ENCODE measurements around the gene PFKFB3. TPM values are rescaled to one million over a fixed set of nuclear protein-coding genes. Genes with fewer than 3 reads are reported as not detected.
"Not testable (repeated sequence)": the region's sequence is repeated elsewhere in the genome, so short reads cannot be mapped to it uniquely, and the experiment has no call there.

The PFKFB3 gene
- polyA plus RNA-seq, 1 experiment = 24.3 TPM

GRCh38 chr10:6244510-6244909, 41.8 kb downstream of the PFKFB3 start:
- H3K27ac ChIP-seq (ENCODE audit: low read depth, low read length) = no peak overlapping the region
- no peak overlapping the region for H3K4me3 ChIP-seq (ENCODE audit: low read depth, low read length)
- ChIA-PET POLR2A (interaction anchor here (1.1 kb wide), 2 partner anchors 42 to 158 kb away, joined by 3 to 5 read pairs; partner anchors contain the start of gene PFKFB3), CTCF (interaction anchor here (0.8 to 2.2 kb wide), 4 partner anchors 19 to 157 kb away, joined by 3 to 15 read pairs (median 4); no protein-coding TSS in a partner anchor)
- TF ChIP-seq, protein P1, sequence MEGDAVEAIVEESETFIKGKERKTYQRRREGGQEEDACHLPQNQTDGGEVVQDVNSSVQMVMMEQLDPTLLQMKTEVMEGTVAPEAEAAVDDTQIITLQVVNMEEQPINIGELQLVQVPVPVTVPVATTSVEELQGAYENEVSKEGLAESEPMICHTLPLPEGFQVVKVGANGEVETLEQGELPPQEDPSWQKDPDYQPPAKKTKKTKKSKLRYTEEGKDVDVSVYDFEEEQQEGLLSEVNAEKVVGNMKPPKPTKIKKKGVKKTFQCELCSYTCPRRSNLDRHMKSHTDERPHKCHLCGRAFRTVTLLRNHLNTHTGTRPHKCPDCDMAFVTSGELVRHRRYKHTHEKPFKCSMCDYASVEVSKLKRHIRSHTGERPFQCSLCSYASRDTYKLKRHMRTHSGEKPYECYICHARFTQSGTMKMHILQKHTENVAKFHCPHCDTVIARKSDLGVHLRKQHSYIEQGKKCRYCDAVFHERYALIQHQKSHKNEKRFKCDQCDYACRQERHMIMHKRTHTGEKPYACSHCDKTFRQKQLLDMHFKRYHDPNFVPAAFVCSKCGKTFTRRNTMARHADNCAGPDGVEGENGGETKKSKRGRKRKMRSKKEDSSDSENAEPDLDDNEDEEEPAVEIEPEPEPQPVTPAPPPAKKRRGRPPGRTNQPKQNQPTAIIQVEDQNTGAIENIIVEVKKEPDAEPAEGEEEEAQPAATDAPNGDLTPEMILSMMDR (IDR thresholded peaks at IDR 0.05; ENCODE audit: low read depth, low read length) = no peak
- no peaks in the 10 kb centered on the region for H3K9me3 ChIP-seq (ENCODE audit: control insufficient read depth, insufficient read depth, low read length)
- no peak for DNase-seq (ENCODE audit: low read depth, low spot score)
- no peaks in the 10 kb centered on the region for H3K27me3 ChIP-seq (ENCODE audit: control insufficient read depth, insufficient read depth, low read length)

DNA sequence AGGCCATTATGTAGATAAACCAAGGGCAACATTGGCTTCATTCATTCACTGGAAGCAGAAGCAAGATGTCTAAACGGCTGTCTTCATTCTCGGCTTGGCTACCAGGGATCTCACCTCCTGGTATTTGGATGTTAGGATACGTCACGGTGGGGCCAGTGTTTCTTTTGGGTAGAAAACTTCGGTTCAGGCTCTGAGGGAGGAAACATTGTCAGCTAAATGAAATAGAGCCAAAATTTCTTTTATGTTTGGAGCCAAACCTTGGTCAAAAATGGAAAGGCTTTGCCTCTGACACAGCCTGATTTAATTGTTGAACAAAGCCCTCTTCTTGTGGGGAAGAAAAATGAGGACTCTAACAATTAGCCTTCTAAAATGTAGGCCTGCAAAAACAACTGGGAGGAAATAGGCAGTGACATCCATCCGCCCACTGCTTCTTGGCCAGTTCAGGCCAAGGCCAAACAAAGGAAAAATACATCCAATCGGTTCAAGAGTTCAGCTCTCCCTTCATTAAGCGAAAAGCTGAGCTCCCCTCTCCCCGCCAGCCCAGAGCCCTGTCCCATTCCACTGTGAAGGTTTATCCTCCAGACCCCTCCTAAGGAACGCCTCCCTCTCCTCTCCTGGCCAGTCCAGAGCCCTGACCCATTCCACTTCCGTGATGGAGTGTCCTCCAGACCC, 44.4 kb downstream of the PFKFB3 start:
- ChIA-PET POLR2A (no interaction called here), CTCF (no interaction called here)
- Histone ChIP-seq H3K9me3 (ENCODE audit: control insufficient read depth, insufficient read depth, low read length) (no peaks in the 10 kb centered on the region), H3K4me3 (ENCODE audit: low read depth, low read length) (no peak overlapping the region), H3K27ac (ENCODE audit: low read depth, low read length) (no peak overlapping the region), H3K27me3 (ENCODE audit: control insufficient read depth, insufficient read depth, low read length) (no peaks in the 10 kb centered on the region)
- no peak for DNase-seq (ENCODE audit: low read depth, low spot score)
- TF ChIP-seq, protein P1 (IDR thresholded peaks at IDR 0.05; ENCODE audit: low read depth, low read length) = no peak

DNA sequence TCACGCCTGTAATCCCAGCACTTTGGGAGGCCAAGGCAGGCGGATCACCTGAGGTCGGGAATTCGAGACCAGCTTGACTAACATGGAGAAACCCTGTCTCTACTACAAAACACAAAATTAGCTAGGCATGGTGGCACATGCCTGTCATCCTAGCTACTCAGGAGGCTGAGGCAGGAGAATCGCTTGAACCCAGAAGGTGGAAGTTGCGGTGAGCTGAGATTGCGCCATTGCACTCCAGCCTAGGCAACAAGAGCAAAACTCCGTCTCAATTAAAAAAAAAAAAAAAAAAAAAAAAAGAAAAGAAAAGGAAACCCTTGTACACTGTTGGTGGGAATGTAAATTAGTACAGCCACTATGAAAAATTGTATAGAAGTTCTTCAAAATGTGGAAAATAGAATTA, 46.2 kb downstream of the PFKFB3 start:
- POLR2A ChIA-PET; H3K4me3 ChIP-seq (ENCODE audit: low read depth, low read length); H3K27me3 ChIP-seq (ENCODE audit: control insufficient read depth, insufficient read depth, low read length); H3K27ac ChIP-seq (ENCODE audit: low read depth, low read length); DNase-seq (ENCODE audit: low read depth, low spot score); H3K9me3 ChIP-seq (ENCODE audit: control insufficient read depth, insufficient read depth, low read length): not testable (repeated sequence)
- CTCF ChIA-PET = interaction anchor here (0.6 kb wide), 1 partner anchor 157 kb away, joined by 10 read pairs; no protein-coding TSS in a partner anchor

DNA sequence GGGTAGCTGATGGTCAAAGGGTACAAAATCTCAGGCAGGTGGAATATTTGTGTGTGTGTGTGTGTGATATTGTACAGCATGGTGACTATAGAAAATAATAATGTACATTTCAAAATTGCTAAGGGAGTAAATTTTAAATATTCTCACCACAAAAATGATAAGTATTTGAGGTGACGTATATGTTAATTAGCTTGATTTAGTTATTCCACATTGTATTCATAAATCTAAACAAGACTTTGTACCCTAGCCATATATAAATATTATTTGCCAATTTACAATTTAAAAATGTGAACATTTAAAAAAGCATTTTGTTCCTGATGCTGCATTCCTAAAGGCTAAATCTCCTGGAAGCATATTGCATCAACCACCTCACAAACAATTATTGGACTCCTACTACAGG, 47.0 kb downstream of the PFKFB3 start:
- CTCF ChIA-PET = interaction anchor here (1.0 kb wide), 1 partner anchor 47 kb away, joined by 3 read pairs; the partner anchor contains the start of gene PFKFB3

DNA sequence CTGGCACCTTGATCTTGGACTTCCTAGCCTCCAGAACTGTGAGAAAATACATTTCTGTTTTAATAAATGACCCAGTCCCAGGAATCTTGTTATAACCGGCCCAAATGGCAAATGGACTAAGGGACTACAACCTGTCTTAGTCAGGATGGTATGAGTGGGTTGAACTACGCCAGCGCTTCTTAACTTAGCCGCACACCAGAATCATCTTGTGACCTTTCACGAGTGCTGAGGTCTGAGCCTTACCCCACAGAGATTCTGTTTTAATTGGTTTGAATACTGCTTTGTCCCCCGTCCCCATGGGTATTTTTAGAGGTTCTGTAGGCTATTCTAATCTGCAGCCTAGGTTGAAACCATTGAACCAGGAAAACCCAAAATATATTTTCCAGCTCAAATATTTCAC, 48.0 kb downstream of the PFKFB3 start:
- no peaks in the 10 kb centered on the region for H3K9me3 ChIP-seq (ENCODE audit: control insufficient read depth, insufficient read depth, low read length)
- no peak for DNase-seq (ENCODE audit: low read depth, low spot score)
- ChIA-PET POLR2A (no interaction called here), CTCF (interaction anchor here (1.3 kb wide), 1 partner anchor 151 kb away, joined by 3 read pairs; no protein-coding TSS in a partner anchor)
- H3K27me3 ChIP-seq (ENCODE audit: control insufficient read depth, insufficient read depth, low read length) = no peaks in the 10 kb centered on the region
- TF ChIP-seq, protein P1 (IDR thresholded peaks at IDR 0.05; ENCODE audit: low read depth, low read length) = no peak
- no peak overlapping the region for H3K27ac ChIP-seq (ENCODE audit: low read depth, low read length)
- no peak overlapping the region for H3K4me3 ChIP-seq (ENCODE audit: low read depth, low read length)

More for the DNA sequence above, 47.0 kb downstream of the PFKFB3 start:
- DNase-seq (ENCODE audit: low read depth, low spot score) = no peak
- no peak overlapping the region for H3K27ac ChIP-seq (ENCODE audit: low read depth, low read length)
- no peaks in the 10 kb centered on the region for H3K27me3 ChIP-seq (ENCODE audit: control insufficient read depth, insufficient read depth, low read length)
- no peak overlapping the region for H3K4me3 ChIP-seq (ENCODE audit: low read depth, low read length)
- H3K9me3 ChIP-seq (ENCODE audit: control insufficient read depth, insufficient read depth, low read length) = no peaks in the 10 kb centered on the region
- TF ChIP-seq, protein P1 (IDR thresholded peaks at IDR 0.05; ENCODE audit: low read depth, low read length) = no peak
- POLR2A ChIA-PET = no interaction called here

Measured in AG04450 (cell line).